NCI-H2029 (cell line): ENCODE measurements around the gene ATP11C.
A peak's percentile ranks its signal among the peaks of the same experiment; 100 is the strongest.
"Not testable (repeated sequence)": the region's sequence is repeated elsewhere in the genome, so short reads cannot be mapped to it uniquely, and the experiment has no call there.

Source experiments
- DNase-seq: peaks from one replicate; lab custom pipeline; 2025; lab: John Stamatoyannopoulos, UW

The ATP11C gene

GRCh38 chrX:139932901-139933796 lies at the start of gene ATP11C:
Gene ATP11C, minus strand, starts transcription at chrX:139933053. Its CDS starts 1,011 bp downstream, at chrX:139932042.
- peak; percentile 49 for DNase-seq

- no peak for DNase-seq
Measured at GRCh38 chrX:139974471-139974870, 41.6 kb upstream of the ATP11C start.

- no peak for DNase-seq
Measured at GRCh38 chrX:139972629-139973624, 40.1 kb upstream of the ATP11C start.

- no peak for DNase-seq
Measured at GRCh38 chrX:139972113-139972512, 39.3 kb upstream of the ATP11C start.

GRCh38 chrX:139971394-139971749 lies 38.5 kb upstream of the ATP11C start:
- no peak for DNase-seq

GRCh38 chrX:139969286-139969685 lies 36.4 kb upstream of the ATP11C start:
- DNase-seq: no peak

- DNase-seq: no peak
Measured at GRCh38 chrX:139967750-139968149, 34.9 kb upstream of the ATP11C start.

- DNase-seq: no peak
Measured at GRCh38 chrX:139967300-139967699, 34.4 kb upstream of the ATP11C start.

- DNase-seq: not testable (repeated sequence)
Measured at GRCh38 chrX:139966159-139966558, 33.3 kb upstream of the ATP11C start.

GRCh38 chrX:139965421-139965820 lies 32.6 kb upstream of the ATP11C start, which contains the start of gene CXorf66:
Gene CXorf66, minus strand, starts transcription at chrX:139965521. Its CDS starts 25 bp downstream, at chrX:139965496.
- no peak for DNase-seq

- DNase-seq: not testable (repeated sequence)
Measured at GRCh38 chrX:139961091-139961490, 28.2 kb upstream of the ATP11C start.

- no peak for DNase-seq
Measured at GRCh38 chrX:139949703-139950102, 16.9 kb upstream of the ATP11C start.

GRCh38 chrX:139945075-139945474 lies 12.2 kb upstream of the ATP11C start:
- no peak for DNase-seq

- no peak for DNase-seq
Measured at GRCh38 chrX:139936259-139936658, 3.4 kb upstream of the ATP11C start.

GRCh38 chrX:139933904-139934303 lies 1.1 kb upstream of the ATP11C start:
- DNase-seq: no peak

- no peak for DNase-seq
Measured at GRCh38 chrX:139932073-139932900, 566 bp downstream of the ATP11C start.

GRCh38 chrX:139931646-139932072 lies 1.2 kb downstream of the ATP11C start:
- no peak for DNase-seq

GRCh38 chrX:139930916-139931645 lies 1.8 kb downstream of the ATP11C start:
- DNase-seq: no peak

- DNase-seq: no peak
Measured at GRCh38 chrX:139930401-139930800, 2.5 kb downstream of the ATP11C start.

- no peak for DNase-seq
Measured at GRCh38 chrX:139929876-139930275, 3.0 kb downstream of the ATP11C start.

- DNase-seq: no peak
Measured at GRCh38 chrX:139924696-139925095, 8.2 kb downstream of the ATP11C start.
